K562 (cell line): ENCODE results near the gene COX11. TPM values are rescaled to one million over a fixed set of nuclear protein-coding genes. Genes with fewer than 3 reads are reported as not detected.
A peak's percentile ranks its signal among the peaks of the same experiment; 100 is the strongest.

Source experiments
- POLR2AphosphoS5 ChIP-seq: IDR thresholded peaks from 2 replicates; pipeline ENCODE4 v1.6.1; 2011; ENCODE audit warnings: mild to moderate bottlenecking, low read depth, low read length, moderate library complexity; ENCODE audit not compliant: control insufficient read depth, insufficient read depth
- POU5F1 ChIP-seq: fragments of 150-350 bp; IDR thresholded peaks from 2 replicates; pipeline ENCODE4 v1.6.1; 2014; ENCODE audit warnings: borderline replicate concordance, low read length, low read depth, mild to moderate bottlenecking; ENCODE audit not compliant: partially characterized antibody
- RAD21 ChIP-seq, 2 experiments: fragments of 250-450 bp in 1 of 2; fragments of 450-650 bp in 1 of 2; sonication (Bioruptor Pico) in 1 of 2; formaldehyde crosslinking in 1 of 2; IDR thresholded peaks in 1 of 2; conservative IDR thresholded peaks in 1 of 2; 2 replicates each; pipeline versions ENCODE4 v1.4.0 to v1.8.0; 2020 to 2022; ENCODE audit warnings: mild to moderate bottlenecking in 2 of 2, moderate library complexity in 1 of 2
- ZC3H11A ChIP-seq: IDR thresholded peaks from 2 replicates; pipeline ENCODE4 v1.6.1; 2012; ENCODE audit warnings: low read depth, low read length, improper control_type of control experiment
- ZNF644 ChIP-seq: fragments of 200-800 bp; sonication (Bioruptor generic); IDR thresholded peaks from 2 replicates; pipeline ENCODE4 v1.6.1; 2016; ENCODE audit warnings: low read depth, missing genetic modification characterization, missing compliant biosample characterization
- polyA plus RNA-seq, 8 experiments: library from polyadenylated mRNA; depleted of rRNA in 4 of 8; stranded (reverse) in 5 of 8; unstranded in 3 of 8; fragments of >200 nt; fragmentation: Nextera tagmentation in 2 of 8; fragmentation: Illumina TruSeq in 1 of 8; extraction: Ambion mirVana in 2 of 8; extraction: Trizol in 1 of 8; gene quantifications; 2 replicates each; pipeline versions ENCODE4 v1.2.1 to v1.2.3, GENCODE V29; 2011 to 2014; ENCODE audit warnings: inconsistent platforms in 1 of 8, missing spikeins in 1 of 8
- total RNA-seq, 7 experiments: library from RNA; depleted of rRNA in 6 of 7; stranded (reverse); fragments of >200 nt in 6 of 7; fragmentation: Illumina TruSeq in 2 of 7; extraction: Trizol in 2 of 7; gene quantifications; 2 replicates each; pipeline versions ENCODE4 v1.2.1 to v1.2.3, GENCODE V29; 2011 to 2021; ENCODE audit warnings: low replicate concordance in 1 of 7
- TF ChIP-seq, protein P1 (sequence below), 2 experiments: fragments of 450-650 bp in 1 of 2; sonication (generic) in 1 of 2; formaldehyde crosslinking in 1 of 2; IDR thresholded peaks in 1 of 2; conservative IDR thresholded peaks in 1 of 2; 2 replicates each; pipeline versions ENCODE4 v1.6.1 to v1.8.1; 2016 to 2023; ENCODE audit warnings: mild to moderate bottlenecking in 2 of 2, moderate library complexity in 2 of 2, inconsistent platforms in 1 of 2, missing genetic modification reagents in 1 of 2
- TF ChIP-seq, protein P2 (sequence below), 2 experiments: fragments of 450-650 bp in 1 of 2; sonication (generic) in 1 of 2; formaldehyde crosslinking in 1 of 2; IDR thresholded peaks; 2 replicates each; pipeline versions ENCODE4 v1.7.1 to v1.9.0; 2016 to 2022; ENCODE audit warnings: inconsistent platforms in 1 of 2, mild to moderate bottlenecking in 1 of 2, missing genetic modification reagents in 1 of 2

The COX11 gene
- total and polyA plus RNA-seq, 9 of the 15 experiments (the other 6 are each of a cell fraction or from before 2014, with no cell fraction given), result 18.5 to 112 (median 30.7) TPM

DNA sequence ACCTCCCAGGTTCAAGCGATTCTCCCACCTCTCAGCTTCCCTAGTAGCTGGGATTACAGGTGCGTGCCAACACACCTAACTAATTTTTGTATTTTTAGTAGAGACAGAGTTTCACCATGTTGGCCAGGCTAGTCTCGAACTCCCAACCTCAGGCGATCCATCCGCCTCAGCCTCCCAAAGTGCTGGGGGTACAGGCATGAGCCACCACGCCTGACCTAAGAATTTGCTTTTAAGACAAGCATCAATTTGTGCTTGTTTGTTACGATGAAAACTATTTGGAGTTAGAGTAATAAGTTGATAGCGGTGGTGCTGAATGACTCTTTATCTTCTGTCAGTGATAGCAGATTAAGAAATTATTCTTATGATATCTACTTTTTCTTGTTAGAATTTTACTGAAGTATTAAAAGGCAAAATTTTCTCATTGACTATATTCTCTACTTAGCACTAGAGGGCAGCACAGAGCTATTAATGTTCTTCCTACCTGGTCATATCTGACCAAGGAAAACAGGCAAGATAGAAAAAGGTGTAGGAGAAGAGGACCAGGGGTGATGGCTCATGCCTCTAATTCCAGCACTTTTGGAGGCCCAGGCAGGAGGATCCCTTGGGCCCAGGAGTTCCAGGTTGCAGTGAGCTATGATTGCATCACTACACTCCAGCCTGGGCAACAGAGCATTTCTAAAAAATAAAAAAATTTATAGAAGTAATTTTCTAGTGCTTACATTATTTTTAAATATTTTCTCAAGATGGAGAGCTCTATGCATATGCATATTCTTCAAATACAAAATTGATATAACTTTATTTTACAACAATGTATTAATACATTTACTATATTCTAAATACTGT is 24.6 kb upstream of the COX11 start (continued):
- TF ChIP-seq POLR2AphosphoS5 (no peak), ZNF644 (tag) (no peak), ZC3H11A (no peak), RAD21 (CRISPR knock-in tag; conservative IDR thresholded peaks at IDR 0.05 in 1 of 2, IDR thresholded peaks at IDR 0.05 in 1 of 2) (peak; percentile 77 to 81), POU5F1 (no peak)
- TF ChIP-seq, protein P1, sequence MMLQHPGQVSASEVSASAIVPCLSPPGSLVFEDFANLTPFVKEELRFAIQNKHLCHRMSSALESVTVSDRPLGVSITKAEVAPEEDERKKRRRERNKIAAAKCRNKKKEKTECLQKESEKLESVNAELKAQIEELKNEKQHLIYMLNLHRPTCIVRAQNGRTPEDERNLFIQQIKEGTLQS (IDR thresholded peaks at IDR 0.05), result peak; percentile 58
- TF ChIP-seq, protein P1 (CRISPR knock-in tag; conservative IDR thresholded peaks at IDR 0.05), result no peak
- TF ChIP-seq, protein P2, sequence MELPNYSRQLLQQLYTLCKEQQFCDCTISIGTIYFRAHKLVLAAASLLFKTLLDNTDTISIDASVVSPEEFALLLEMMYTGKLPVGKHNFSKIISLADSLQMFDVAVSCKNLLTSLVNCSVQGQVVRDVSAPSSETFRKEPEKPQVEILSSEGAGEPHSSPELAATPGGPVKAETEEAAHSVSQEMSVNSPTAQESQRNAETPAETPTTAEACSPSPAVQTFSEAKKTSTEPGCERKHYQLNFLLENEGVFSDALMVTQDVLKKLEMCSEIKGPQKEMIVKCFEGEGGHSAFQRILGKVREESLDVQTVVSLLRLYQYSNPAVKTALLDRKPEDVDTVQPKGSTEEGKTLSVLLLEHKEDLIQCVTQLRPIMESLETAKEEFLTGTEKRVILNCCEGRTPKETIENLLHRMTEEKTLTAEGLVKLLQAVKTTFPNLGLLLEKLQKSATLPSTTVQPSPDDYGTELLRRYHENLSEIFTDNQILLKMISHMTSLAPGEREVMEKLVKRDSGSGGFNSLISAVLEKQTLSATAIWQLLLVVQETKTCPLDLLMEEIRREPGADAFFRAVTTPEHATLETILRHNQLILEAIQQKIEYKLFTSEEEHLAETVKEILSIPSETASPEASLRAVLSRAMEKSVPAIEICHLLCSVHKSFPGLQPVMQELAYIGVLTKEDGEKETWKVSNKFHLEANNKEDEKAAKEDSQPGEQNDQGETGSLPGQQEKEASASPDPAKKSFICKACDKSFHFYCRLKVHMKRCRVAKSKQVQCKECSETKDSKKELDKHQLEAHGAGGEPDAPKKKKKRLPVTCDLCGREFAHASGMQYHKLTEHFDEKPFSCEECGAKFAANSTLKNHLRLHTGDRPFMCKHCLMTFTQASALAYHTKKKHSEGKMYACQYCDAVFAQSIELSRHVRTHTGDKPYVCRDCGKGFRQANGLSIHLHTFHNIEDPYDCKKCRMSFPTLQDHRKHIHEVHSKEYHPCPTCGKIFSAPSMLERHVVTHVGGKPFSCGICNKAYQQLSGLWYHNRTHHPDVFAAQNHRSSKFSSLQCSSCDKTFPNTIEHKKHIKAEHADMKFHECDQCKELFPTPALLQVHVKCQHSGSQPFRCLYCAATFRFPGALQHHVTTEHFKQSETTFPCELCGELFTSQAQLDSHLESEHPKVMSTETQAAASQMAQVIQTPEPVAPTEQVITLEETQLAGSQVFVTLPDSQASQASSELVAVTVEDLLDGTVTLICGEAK (IDR thresholded peaks at IDR 0.05), result no peak
- TF ChIP-seq, protein P2 (CRISPR knock-in tag; IDR thresholded peaks at IDR 0.05), result no peak
